HUES48 (cell line): ENCODE data around the gene NNAT.
A peak's percentile ranks its signal among the peaks of the same experiment; 100 is the strongest.

Source experiments
- H3K27ac ChIP-seq: one replicate; pipeline ENCODE4 v1.7.0; 2013; ENCODE audit warnings: low read depth, low read length, inconsistent platforms
- H3K27me3 ChIP-seq: 2 replicates; pipeline ENCODE4 v1.6.1; 2013; ENCODE audit warnings: mild to moderate bottlenecking, low read length; ENCODE audit not compliant: control insufficient read depth, insufficient read depth
- H3K36me3 ChIP-seq: 2 replicates; pipeline ENCODE4 v1.6.1; 2013; ENCODE audit warnings: low read length; ENCODE audit not compliant: control insufficient read depth, insufficient read depth
- H3K4me1 ChIP-seq: 2 replicates; pipeline ENCODE4 v1.6.1; 2013; ENCODE audit warnings: mild to moderate bottlenecking, low read length; ENCODE audit not compliant: control insufficient read depth, insufficient read depth
- H3K4me3 ChIP-seq: 2 replicates; pipeline ENCODE4 v1.5.1; 2013; ENCODE audit warnings: mild to moderate bottlenecking, low read depth, low read length
- H3K9ac ChIP-seq: 2 replicates; pipeline ENCODE4 v1.6.1; 2013; ENCODE audit warnings: mild to moderate bottlenecking, low read depth, low read length, moderate library complexity
- H3K9me3 ChIP-seq: 2 replicates; pipeline ENCODE4 v1.6.1; 2013; ENCODE audit warnings: low read length; ENCODE audit not compliant: control insufficient read depth, insufficient read depth

The NNAT gene

GRCh38 chr20:37516811-37517750 lies 4.0 kb upstream of the NNAT start:
- Histone ChIP-seq H3K27ac (no peak overlapping the region), H3K9me3 (no peaks in the 10 kb centered on the region), H3K4me3 (no peak overlapping the region), H3K9ac (no peak overlapping the region), H3K36me3 (peaks cover 49% of the 10 kb centered on the region), H3K27me3 (no peaks in the 10 kb centered on the region), H3K4me1 (peaks cover 20% of the 10 kb centered on the region)

- H3K27ac ChIP-seq, result no peak overlapping the region
- no peaks in the 10 kb centered on the region for H3K27me3 ChIP-seq
- H3K36me3 ChIP-seq, result peaks cover 49% of the 10 kb centered on the region
- H3K9me3 ChIP-seq, result no peaks in the 10 kb centered on the region
- H3K9ac ChIP-seq, result no peak overlapping the region
- H3K4me3 ChIP-seq, result no peak overlapping the region
- H3K4me1 ChIP-seq, result peaks cover 23% of the 10 kb centered on the region
These were observed 3.0 kb upstream of the NNAT start for GRCh38 chr20:37518059-37518458.

GRCh38 chr20:37518606-37519507 lies 2.2 kb upstream of the NNAT start:
- Histone ChIP-seq H3K27me3 (no peaks in the 10 kb centered on the region), H3K27ac (no peak overlapping the region), H3K9ac (no peak overlapping the region), H3K9me3 (no peaks in the 10 kb centered on the region), H3K36me3 (peaks cover 47% of the 10 kb centered on the region), H3K4me3 (no peak overlapping the region), H3K4me1 (peaks cover 30% of the 10 kb centered on the region)

- Histone ChIP-seq H3K36me3 (peaks cover 39% of the 10 kb centered on the region), H3K9me3 (no peaks in the 10 kb centered on the region), H3K4me1 (peaks cover 38% of the 10 kb centered on the region), H3K4me3 (peak overlapping the region; percentile 66), H3K9ac (no peak overlapping the region), H3K27me3 (no peaks in the 10 kb centered on the region), H3K27ac (peak overlapping the region; percentile 16)
These were observed 1.3 kb upstream of the NNAT start for GRCh38 chr20:37519508-37520418.

- no peaks in the 10 kb centered on the region for H3K27me3 ChIP-seq
- no peak overlapping the region for H3K9ac ChIP-seq
- peaks cover 37% of the 10 kb centered on the region for H3K36me3 ChIP-seq
- H3K27ac ChIP-seq, result peak overlapping the region; percentile 29
- H3K4me1 ChIP-seq, result peaks cover 45% of the 10 kb centered on the region
- no peaks in the 10 kb centered on the region for H3K9me3 ChIP-seq
- H3K4me3 ChIP-seq, result peak overlapping the region; percentile 66
These were observed 563 bp upstream of the NNAT start for GRCh38 chr20:37520419-37520955.

- H3K9me3 ChIP-seq, result no peaks in the 10 kb centered on the region
- no peak overlapping the region for H3K9ac ChIP-seq
- peaks cover 21% of the 10 kb centered on the region for H3K36me3 ChIP-seq
- no peak overlapping the region for H3K27ac ChIP-seq
- peak overlapping the region; percentile 66 for H3K4me3 ChIP-seq
- H3K4me1 ChIP-seq, result peaks cover 51% of the 10 kb centered on the region
- no peaks in the 10 kb centered on the region for H3K27me3 ChIP-seq
These were observed 1.4 kb downstream of the NNAT start for GRCh38 chr20:37522260-37523011.

- H3K36me3 ChIP-seq, result peaks cover 15% of the 10 kb centered on the region
- no peaks in the 10 kb centered on the region for H3K27me3 ChIP-seq
- no peak overlapping the region for H3K27ac ChIP-seq
These were observed 2.0 kb downstream of the NNAT start for GRCh38 chr20:37523012-37523391.

GRCh38 chr20:37523911-37524700 lies 3.1 kb downstream of the NNAT start:
- no peaks in the 10 kb centered on the region for H3K9me3 ChIP-seq
- H3K4me1 ChIP-seq, result peaks cover 52% of the 10 kb centered on the region
- no peaks in the 10 kb centered on the region for H3K27me3 ChIP-seq
- H3K9ac ChIP-seq, result no peak overlapping the region
- no peak overlapping the region for H3K27ac ChIP-seq
- no peak overlapping the region for H3K4me3 ChIP-seq
- H3K36me3 ChIP-seq, result 0 out of 2 replicates have a peak, but pooled peaks cover 6% of the 10 kb centered on the region

More at GRCh38 chr20:37523012-37523391, 2.0 kb downstream of the NNAT start:
- Histone ChIP-seq H3K4me1 (peaks cover 45% of the 10 kb centered on the region), H3K9me3 (no peaks in the 10 kb centered on the region), H3K9ac (no peak overlapping the region), H3K4me3 (no peak overlapping the region)
